Measurements from ENCODE around the gene ITPK1. TPM values are rescaled to one million over a fixed set of nuclear protein-coding genes. Genes with fewer than 3 reads are reported as not detected.

ITPK1 gene
- total RNA-seq, 4 donors from 2014 or later: 43.9 to 56.1 (median 44.5) TPM

DNA sequence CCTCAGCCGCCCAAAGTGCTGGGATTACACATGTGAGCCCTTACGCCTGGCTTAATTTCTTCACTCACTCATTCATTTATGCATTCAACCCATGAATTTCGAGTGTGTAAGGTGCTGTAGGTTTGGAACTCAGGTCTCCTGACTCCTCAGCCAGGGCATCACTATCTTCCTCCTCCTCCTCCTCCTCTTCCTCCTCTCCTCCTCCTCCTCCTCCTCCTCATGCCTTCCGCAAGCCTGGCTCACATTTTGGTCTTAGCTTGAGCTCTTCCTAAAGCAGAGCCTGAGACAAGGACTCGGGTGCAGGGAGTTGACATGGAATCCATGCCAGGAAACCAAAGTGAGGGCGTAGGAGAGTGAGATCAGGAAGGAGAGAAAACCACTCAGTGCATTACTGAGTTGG is 213.5 kb downstream of the ITPK1 start:
- no peaks in the 10 kb centered on the region for H3K27me3 ChIP-seq
- no peaks in the 10 kb centered on the region for H3K36me3 ChIP-seq
- H3K4me1 ChIP-seq: no peaks in the 10 kb centered on the region
- no peaks in the 10 kb centered on the region for H3K9me3 ChIP-seq
- no peak overlapping the region for H3K4me3 ChIP-seq (replicated peaks in 1 of 3)
- H3K27ac ChIP-seq: no peak overlapping the region
- DNase-seq: no peak
- TF ChIP-seq, protein P1, sequence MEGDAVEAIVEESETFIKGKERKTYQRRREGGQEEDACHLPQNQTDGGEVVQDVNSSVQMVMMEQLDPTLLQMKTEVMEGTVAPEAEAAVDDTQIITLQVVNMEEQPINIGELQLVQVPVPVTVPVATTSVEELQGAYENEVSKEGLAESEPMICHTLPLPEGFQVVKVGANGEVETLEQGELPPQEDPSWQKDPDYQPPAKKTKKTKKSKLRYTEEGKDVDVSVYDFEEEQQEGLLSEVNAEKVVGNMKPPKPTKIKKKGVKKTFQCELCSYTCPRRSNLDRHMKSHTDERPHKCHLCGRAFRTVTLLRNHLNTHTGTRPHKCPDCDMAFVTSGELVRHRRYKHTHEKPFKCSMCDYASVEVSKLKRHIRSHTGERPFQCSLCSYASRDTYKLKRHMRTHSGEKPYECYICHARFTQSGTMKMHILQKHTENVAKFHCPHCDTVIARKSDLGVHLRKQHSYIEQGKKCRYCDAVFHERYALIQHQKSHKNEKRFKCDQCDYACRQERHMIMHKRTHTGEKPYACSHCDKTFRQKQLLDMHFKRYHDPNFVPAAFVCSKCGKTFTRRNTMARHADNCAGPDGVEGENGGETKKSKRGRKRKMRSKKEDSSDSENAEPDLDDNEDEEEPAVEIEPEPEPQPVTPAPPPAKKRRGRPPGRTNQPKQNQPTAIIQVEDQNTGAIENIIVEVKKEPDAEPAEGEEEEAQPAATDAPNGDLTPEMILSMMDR (IDR thresholded peaks at IDR 0.05): no peak
- no peak for TF ChIP-seq POLR2A (IDR thresholded peaks at IDR 0.05)
- intact Hi-C loops (cut with DNase I): no loop called here
- WGBS, 2 donors: 74 to 76% methylated on average over 6 of the region's 6 CpGs

DNA sequence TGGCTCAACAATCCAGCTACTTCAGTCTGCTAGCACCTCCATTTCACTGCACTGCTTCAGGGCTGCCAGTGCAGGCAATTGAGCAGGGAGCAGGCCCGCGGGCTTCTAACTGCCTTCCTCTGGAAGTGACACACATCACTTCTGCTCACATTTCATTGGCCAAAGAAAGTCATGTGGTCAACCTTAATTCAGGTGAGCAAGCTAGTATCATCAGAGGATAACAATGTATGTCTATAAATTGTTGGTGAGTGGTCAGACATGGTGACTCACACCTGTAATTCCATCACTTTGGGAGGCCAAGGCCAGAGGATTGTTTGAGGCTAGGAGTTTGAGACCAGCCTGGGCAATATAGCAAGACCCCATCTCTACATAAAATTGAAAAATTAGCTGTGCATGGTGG is 215.1 kb downstream of the ITPK1 start:
- no peaks in the 10 kb centered on the region for H3K27me3 ChIP-seq
- TF ChIP-seq, protein P1 (IDR thresholded peaks at IDR 0.05): no peak
- no peak for TF ChIP-seq POLR2A (IDR thresholded peaks at IDR 0.05)
- no peak overlapping the region for H3K4me3 ChIP-seq (replicated peaks in 1 of 3)
- WGBS, 2 donors: 95 to 100% methylated on average over 2 of the region's 2 CpGs
- H3K9me3 ChIP-seq: no peaks in the 10 kb centered on the region
- DNase-seq: no peak
- no peaks in the 10 kb centered on the region for H3K36me3 ChIP-seq
- no peaks in the 10 kb centered on the region for H3K4me1 ChIP-seq
- intact Hi-C loops (cut with DNase I): no loop called here
- H3K27ac ChIP-seq: no peak overlapping the region

DNA sequence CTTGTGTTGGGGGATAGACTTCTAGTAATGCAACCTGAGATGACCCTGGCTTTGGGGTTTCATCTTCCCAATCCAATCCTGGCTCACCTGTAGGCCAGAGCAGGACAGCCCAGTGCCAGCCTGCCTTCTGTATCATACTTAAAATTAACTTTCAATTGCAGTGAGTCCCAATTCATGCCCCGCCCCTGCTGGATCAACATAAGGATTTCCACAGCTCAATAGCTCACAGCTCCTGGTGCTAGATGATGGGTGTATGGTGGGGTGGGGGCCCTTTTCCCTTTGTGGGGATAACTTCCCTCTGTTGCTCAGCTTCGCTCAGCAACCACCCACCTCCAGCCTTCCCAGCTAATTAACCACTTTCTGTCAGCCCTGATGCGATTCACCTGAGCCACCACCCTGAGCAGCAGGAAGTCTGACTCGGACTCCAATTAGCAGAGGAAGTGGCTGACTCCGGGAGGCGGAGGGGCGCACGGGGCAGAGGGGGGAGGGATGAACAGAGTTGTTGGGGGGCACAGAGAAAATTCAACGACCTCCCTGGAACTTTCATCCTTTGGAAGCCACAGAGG is 217.1 kb downstream of the ITPK1 start:
- no peak for DNase-seq
- intact Hi-C loops (cut with DNase I): no loop called here
- H3K9me3 ChIP-seq: no peaks in the 10 kb centered on the region
- no peaks in the 10 kb centered on the region for H3K27me3 ChIP-seq
- H3K4me3 ChIP-seq (replicated peaks in 1 of 3): no peak overlapping the region
- no peak overlapping the region for H3K27ac ChIP-seq
- TF ChIP-seq, protein P1 (IDR thresholded peaks at IDR 0.05): no peak
- no peak for TF ChIP-seq POLR2A (IDR thresholded peaks at IDR 0.05)
- H3K36me3 ChIP-seq: no peaks in the 10 kb centered on the region
- WGBS, 2 donors: 51 to 55% methylated on average over 9 of the region's 9 CpGs
- no peaks in the 10 kb centered on the region for H3K4me1 ChIP-seq

DNA sequence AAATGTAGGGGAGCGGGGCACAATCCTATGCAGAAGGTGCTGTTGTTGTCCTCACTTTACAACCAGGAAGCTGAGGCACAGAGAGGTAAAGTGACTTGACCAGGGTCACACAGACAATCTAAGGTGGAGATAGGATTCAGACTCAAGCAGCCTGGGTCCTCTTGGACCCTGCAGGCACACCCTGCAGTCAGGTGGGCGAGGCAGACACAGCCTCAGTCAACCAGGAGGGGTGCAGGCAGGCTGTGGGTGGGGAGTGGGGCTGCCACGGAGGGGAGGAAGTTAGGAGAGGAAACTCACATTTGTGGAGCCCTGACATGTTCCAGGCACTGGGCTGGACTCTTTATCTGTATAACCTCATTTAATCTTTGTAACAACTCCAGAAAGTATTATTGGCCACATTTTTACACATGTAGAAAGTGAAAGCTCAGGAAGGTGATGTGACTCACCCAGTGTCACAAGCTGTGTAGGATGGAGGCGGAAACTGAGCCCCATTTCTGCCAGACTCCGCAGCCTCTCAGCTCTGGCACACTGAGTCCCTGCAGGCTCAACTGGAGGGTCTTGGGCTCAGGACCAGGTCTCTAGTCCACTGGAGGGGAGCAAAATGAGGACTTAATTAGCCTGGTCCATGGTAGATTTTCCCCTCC is 217.7 kb downstream of the ITPK1 start:
- WGBS, 2 donors: 85 to 86% methylated on average over 5 of the region's 5 CpGs
- TF ChIP-seq, protein P1 (IDR thresholded peaks at IDR 0.05): no peak
- no peak for TF ChIP-seq POLR2A (IDR thresholded peaks at IDR 0.05)

DNA sequence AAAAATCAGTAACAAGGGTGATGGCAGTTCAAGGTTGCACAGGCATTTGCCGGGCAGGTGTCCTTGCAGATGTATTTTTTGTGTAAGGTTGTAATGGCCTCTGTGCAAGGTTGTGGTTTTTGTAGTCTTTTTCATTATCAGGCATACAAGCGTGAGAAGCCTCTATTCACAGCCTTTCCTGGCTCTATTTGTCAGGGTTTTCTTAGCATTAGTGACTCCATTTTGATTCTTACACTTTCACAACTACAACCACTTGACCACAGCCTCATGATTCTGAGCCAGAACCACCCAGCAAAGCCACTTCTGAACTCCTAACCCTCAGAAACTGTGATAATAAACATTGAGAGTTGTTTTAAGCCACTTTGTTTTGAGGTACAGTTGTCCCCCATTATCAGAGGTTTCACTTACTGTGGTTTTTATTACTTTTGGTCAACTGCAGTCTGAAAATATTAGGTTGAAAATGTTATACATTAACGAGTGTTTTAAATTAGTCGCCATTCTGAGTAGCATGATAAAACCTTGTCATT is 220.3 kb downstream of the ITPK1 start:
- WGBS, 2 donors: 91% methylated on average over 4 of the region's 4 CpGs
- no peaks in the 10 kb centered on the region for H3K9me3 ChIP-seq
- no peaks in the 10 kb centered on the region for H3K36me3 ChIP-seq
- intact Hi-C loops (cut with DNase I): no loop called here
- TF ChIP-seq, protein P1 (IDR thresholded peaks at IDR 0.05): no peak
- TF ChIP-seq POLR2A (IDR thresholded peaks at IDR 0.05): no peak
- DNase-seq: no peak
- no peak overlapping the region for H3K27ac ChIP-seq
- H3K27me3 ChIP-seq: no peaks in the 10 kb centered on the region
- H3K4me3 ChIP-seq (replicated peaks in 1 of 3): no peak overlapping the region
- no peaks in the 10 kb centered on the region for H3K4me1 ChIP-seq

More for the DNA sequence above, 217.7 kb downstream of the ITPK1 start:
- Histone ChIP-seq H3K27ac (no peak overlapping the region), H3K4me1 (no peaks in the 10 kb centered on the region), H3K27me3 (no peaks in the 10 kb centered on the region), H3K4me3 (replicated peaks in 1 of 3) (no peak overlapping the region), H3K9me3 (no peaks in the 10 kb centered on the region), H3K36me3 (no peaks in the 10 kb centered on the region)
- intact Hi-C loops (cut with DNase I): no loop called here
- no peak for DNase-seq

Measured in thyroid gland (tissue), 4 donors.